Stomach (tissue), 4 donors: ENCODE results near the gene KCNQ5.

Experiments
- CTCF ChIP-seq, 7 experiments: fragments of 450-650 bp in 4 of 7; fragments of 200-600 bp in 3 of 7; sonication (generic) in 3 of 7; IDR thresholded peaks; one replicate each; pipeline ENCODE4 v1.5.1; 2016 to 2019; ENCODE audit warnings: antibody characterized with exemption in 7 of 7, control low read depth in 2 of 7, mild to moderate bottlenecking in 1 of 7
- POLR2A ChIP-seq, 4 donors: fragments of 450-650 bp; IDR thresholded peaks; one replicate each; pipeline ENCODE4 v1.6.1; 2016; ENCODE audit warnings: antibody characterized with exemption in 4 of 4, control low read depth in 2 of 4, mild to moderate bottlenecking in 1 of 4, moderate library complexity in 1 of 4

GRCh38 chr6:73194744-73195143, 572.9 kb downstream of the KCNQ5 start:
- TF ChIP-seq POLR2A (IDR thresholded peaks at IDR 0.05): no peak
- no peak for TF ChIP-seq CTCF (IDR thresholded peaks at IDR 0.05)
